Mammary epithelial cell (primary cell): Measurements from ENCODE around the gene HAS3.

Source experiments
- CTCF ChIP-seq, 2 donors: IDR thresholded peaks in 1 of 2; conservative IDR thresholded peaks in 1 of 2; 2 replicates each; pipeline ENCODE4 v1.5.1; 2011 to 2012; ENCODE audit warnings: inconsistent platforms in 2 of 2, low read length in 2 of 2, mild to moderate bottlenecking in 2 of 2, control low read depth in 1 of 2, low read depth in 1 of 2; ENCODE audit not compliant: insufficient read depth in 1 of 2; ENCODE audit errors: extremely low read depth in 1 of 2
- EZH2 ChIP-seq: IDR thresholded peaks from 2 replicates; pipeline ENCODE4 v1.6.1; 2012; ENCODE audit warnings: low read length, inconsistent platforms, borderline replicate concordance

- TF ChIP-seq CTCF (conservative IDR thresholded peaks at IDR 0.05 in 1 of 2, IDR thresholded peaks at IDR 0.05 in 1 of 2; ENCODE audit: extremely low read depth in 1 of 2, insufficient read depth in 1 of 2, low read depth in 1 of 2, low read length in 2 of 2) (no peak), EZH2 (no peak)
Observed at GRCh38 chr16:69107316-69107962, 2.0 kb downstream of the HAS3 start.
